ENCODE measurements around the gene POLR2J. TPM values are rescaled to one million over a fixed set of nuclear protein-coding genes. Genes with fewer than 3 reads are reported as not detected.
"Not testable (repeated sequence)": the region's sequence is repeated elsewhere in the genome, so short reads cannot be mapped to it uniquely, and the experiment has no call there.

POLR2J gene
- total RNA-seq, 1 donor from 2014 or later, result 55.3 TPM

DNA sequence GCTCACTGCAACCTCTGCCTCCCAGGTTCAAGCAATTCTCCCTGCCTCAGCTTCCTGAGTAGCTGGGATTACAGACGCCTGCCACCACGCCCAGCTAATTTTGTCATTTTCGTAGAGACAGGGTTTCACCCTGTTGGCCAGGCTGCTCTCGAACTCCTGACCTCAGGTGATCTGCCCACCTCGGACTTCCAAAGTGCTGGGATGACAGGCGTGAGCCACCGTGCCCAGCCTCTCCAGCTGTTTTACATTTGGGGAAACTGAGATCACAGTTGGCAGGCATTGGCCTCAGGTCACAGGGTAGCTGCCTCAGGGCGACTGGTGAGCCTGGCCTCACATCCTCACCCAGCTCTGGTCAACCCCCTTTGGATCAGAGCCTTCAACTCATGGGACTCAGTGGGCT is 31.9 kb upstream of the POLR2J start:
- DNase-seq (ENCODE audit: low spot score); H3K9me3 Mint-ChIP-seq; H3K4me3 Mint-ChIP-seq; H3K27ac Mint-ChIP-seq; H3K4me1 Mint-ChIP-seq (ENCODE audit: low read depth); intact Hi-C loops (cut with micrococcal nuclease); H3K27me3 Mint-ChIP-seq (ENCODE audit: insufficient read depth); H3K36me3 Mint-ChIP-seq (ENCODE audit: low read depth): not testable (repeated sequence)

DNA sequence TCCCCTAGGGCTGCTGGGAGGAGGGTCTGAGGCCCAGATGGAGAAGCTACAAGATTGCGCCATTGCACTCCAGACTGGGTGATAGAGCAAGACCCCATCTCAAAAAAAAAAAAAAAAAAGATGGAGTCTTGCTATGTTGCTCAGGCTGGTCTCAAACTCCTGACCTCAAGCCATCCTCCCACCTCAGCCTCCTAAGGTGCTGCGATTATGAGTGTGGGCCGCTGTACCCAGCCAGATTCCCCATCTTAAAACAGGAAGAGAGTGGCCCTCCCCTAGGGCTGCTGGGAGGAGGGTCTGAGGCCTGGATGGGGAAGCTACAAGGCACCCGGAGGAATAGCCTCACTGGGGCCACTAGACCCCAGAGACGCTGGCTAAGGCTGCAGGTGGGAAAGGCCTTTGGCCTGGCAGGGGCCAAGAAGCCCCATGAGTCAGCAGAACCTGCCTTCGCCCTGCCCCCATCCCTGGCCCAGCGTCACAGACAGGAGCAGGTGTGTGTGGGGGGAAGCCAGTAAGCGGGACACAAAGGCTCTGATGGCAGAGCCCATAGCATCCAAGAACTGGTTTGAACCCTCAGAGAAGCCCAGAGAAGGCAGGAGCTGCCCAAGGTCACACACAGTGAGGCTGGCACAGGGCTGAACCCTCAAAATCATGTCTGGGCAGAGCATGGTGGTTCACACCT is 28.8 kb upstream of the POLR2J start:
- H3K4me1 Mint-ChIP-seq (ENCODE audit: low read depth); DNase-seq (ENCODE audit: low spot score): not testable (repeated sequence)

DNA sequence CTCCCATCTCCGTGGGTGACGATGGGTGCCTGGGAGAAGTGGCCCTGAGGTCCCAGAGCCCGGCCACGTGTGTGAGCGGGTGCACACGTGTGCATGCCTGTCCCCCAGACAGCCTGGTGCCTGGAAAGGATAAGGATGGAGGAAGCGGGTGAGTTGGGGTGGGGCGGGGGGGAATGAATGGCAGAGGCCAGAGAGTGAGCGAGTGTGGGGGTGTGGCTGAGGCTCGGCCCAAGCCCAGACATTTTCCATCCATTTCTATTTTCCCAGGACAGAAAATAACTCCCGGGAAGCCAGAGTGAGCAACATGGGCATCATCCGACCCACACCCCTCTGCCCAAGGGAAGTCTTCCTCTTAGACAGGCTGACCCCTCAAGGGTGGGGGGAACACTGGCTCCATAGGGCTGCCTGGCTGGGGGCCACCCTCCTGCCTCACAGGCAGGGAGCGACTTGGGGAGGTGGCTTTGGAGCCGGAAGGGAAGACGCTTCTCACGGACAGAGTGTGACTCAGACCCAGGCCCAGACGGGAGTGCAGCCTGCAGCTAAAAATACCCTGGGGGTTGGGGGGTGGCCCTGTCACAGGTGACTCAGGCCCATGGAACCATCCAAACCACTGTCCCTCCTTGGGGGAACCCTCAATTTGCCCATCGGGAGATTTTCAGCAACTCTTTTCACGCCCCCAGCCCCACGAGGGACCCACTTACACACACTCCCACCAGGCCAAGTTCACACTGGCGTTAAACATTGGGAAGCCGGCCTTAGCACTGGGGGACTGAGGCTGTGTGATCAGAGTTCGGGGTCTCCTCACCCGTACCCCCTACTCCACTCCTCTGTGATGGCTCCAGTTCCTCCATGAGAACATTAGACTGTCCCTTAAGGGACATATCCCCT is 26.8 kb upstream of the POLR2J start:
- intact Hi-C loops (cut with micrococcal nuclease); H3K9me3 Mint-ChIP-seq; H3K4me3 Mint-ChIP-seq; H3K4me1 Mint-ChIP-seq (ENCODE audit: low read depth); H3K36me3 Mint-ChIP-seq (ENCODE audit: low read depth); H3K27ac Mint-ChIP-seq; H3K27me3 Mint-ChIP-seq (ENCODE audit: insufficient read depth); DNase-seq (ENCODE audit: low spot score): not testable (repeated sequence)

More for the DNA sequence above, 28.8 kb upstream of the POLR2J start:
- H3K4me3 Mint-ChIP-seq; H3K27ac Mint-ChIP-seq; H3K9me3 Mint-ChIP-seq; H3K27me3 Mint-ChIP-seq (ENCODE audit: insufficient read depth); intact Hi-C loops (cut with micrococcal nuclease); H3K36me3 Mint-ChIP-seq (ENCODE audit: low read depth): not testable (repeated sequence)

DNA sequence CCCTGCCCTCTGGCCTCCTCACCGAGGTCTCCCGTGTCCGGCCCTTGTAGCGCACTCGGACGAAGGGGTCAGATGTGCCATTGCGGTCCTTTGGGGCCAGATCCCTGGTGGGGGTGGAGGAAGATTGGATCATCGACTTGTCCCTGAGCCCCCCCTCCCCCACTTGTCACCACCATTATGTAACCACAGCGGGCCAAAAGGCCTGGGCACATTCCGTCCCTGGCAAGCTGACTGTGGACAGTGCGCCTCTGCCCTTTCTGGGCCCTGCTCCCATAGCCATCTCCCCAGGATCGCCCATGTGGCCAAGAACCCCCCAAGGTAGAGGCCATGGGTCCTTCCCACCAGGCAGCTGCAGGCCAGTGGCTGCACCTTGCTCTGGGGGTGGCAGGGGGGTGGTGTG is 24.4 kb upstream of the POLR2J start:
- H3K4me3 Mint-ChIP-seq; intact Hi-C loops (cut with micrococcal nuclease); H3K4me1 Mint-ChIP-seq (ENCODE audit: low read depth); DNase-seq (ENCODE audit: low spot score); H3K27me3 Mint-ChIP-seq (ENCODE audit: insufficient read depth); H3K27ac Mint-ChIP-seq; H3K36me3 Mint-ChIP-seq (ENCODE audit: low read depth); H3K9me3 Mint-ChIP-seq: not testable (repeated sequence)

DNA sequence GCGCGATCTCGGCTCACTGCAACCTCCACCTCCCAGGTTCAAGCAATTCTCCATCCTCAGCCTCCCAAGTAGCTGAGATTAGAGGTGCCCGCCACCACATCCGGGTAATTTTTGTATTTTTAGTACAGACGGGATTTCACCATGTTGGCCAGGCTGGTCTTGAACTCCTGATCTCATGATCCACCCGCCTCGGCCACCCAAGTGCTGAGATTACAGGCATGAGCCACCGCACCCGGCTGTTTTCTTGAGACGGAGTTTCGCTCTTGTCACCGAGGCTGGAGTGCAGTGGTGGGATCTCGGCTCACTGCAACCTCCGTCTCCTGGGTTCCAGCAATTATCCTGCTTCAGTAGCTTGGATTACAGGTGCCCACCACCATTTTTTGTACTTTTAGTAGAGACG is 19.6 kb upstream of the POLR2J start:
- DNase-seq (ENCODE audit: low spot score); H3K36me3 Mint-ChIP-seq (ENCODE audit: low read depth); H3K4me3 Mint-ChIP-seq; intact Hi-C loops (cut with micrococcal nuclease); H3K4me1 Mint-ChIP-seq (ENCODE audit: low read depth); H3K27me3 Mint-ChIP-seq (ENCODE audit: insufficient read depth); H3K9me3 Mint-ChIP-seq; H3K27ac Mint-ChIP-seq: not testable (repeated sequence)

DNA sequence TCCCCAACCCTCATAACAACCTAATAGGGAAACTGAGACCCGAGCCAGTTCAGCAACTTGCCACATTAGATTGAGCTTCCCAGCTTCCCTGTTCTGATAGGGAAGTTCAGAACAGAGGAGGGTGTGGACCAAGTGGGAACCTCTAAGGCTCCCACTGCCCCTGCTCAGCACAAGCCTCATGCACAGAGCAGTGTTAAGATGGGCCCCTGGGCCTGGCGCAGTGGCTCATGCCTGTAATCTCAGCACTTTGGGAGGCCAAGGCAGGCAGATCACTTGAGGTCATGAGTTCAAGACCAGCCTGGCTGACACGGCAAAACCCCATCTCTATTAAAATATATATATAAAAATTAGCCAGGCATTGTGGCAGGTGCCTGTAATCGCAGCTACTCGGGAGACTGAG is 18.6 kb upstream of the POLR2J start:
- DNase-seq (ENCODE audit: low spot score); H3K27ac Mint-ChIP-seq; H3K27me3 Mint-ChIP-seq (ENCODE audit: insufficient read depth); H3K4me3 Mint-ChIP-seq; H3K9me3 Mint-ChIP-seq; H3K4me1 Mint-ChIP-seq (ENCODE audit: low read depth); intact Hi-C loops (cut with micrococcal nuclease); H3K36me3 Mint-ChIP-seq (ENCODE audit: low read depth): not testable (repeated sequence)

DNA sequence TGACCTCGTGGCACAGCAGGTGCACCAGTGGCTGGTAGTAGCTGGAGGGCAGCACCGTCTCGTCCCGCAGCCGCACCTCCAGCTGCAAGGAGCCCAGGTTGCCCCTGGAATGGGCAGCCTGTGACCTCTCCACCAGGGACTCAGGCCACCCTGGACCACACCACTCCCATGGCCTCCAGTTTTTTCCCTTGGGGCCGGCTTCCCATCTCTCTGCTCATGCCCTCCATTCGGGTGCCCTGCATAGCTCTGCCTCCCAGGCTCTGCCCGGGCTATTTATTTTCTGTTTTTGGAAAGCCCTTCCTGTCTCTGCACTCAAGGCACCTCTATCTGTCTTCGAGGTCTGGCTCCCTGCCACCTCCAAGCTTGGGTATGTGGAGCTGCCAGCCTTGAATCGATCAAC is 18.1 kb upstream of the POLR2J start:
- H3K36me3 Mint-ChIP-seq (ENCODE audit: low read depth); H3K9me3 Mint-ChIP-seq; intact Hi-C loops (cut with micrococcal nuclease); H3K4me1 Mint-ChIP-seq (ENCODE audit: low read depth); H3K27ac Mint-ChIP-seq; H3K27me3 Mint-ChIP-seq (ENCODE audit: insufficient read depth); H3K4me3 Mint-ChIP-seq; DNase-seq (ENCODE audit: low spot score): not testable (repeated sequence)

DNA sequence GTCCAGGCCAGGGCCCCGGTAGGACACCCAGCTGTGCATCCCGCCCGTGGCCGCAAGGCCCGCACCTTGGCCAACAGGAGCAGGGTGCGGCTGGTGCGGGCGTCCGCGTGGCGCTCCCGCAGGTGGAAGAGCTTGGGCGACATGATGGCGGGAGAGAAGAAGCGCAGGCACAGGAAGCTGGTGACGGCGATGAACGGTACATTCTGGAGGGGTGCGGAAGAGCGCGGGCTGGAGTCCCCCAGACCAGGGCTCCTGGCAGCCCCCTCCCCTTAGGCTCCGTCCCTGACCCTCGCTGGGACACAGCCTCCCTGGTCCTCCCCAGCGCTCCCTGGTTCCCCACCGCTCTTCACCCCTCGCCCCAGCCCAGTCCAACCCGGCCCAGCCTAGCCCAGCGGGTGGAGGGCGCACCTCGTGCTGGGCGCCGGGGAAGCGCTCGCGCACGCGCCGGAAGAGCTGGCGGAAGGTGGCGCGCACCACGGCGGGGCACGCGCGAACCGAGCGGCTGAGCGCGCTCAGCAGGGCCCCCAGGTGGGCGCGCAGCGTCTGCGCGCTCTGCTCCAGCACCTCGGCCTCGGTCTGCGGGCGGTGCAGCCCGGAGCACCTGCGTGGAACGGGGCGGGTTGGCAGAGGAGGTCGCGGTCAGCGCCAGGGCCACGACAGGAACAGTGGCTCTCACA is 15.9 kb upstream of the POLR2J start:
- DNase-seq (ENCODE audit: low spot score); H3K27me3 Mint-ChIP-seq (ENCODE audit: insufficient read depth); H3K4me3 Mint-ChIP-seq; H3K27ac Mint-ChIP-seq; intact Hi-C loops (cut with micrococcal nuclease); H3K4me1 Mint-ChIP-seq (ENCODE audit: low read depth); H3K36me3 Mint-ChIP-seq (ENCODE audit: low read depth); H3K9me3 Mint-ChIP-seq: not testable (repeated sequence)

DNA sequence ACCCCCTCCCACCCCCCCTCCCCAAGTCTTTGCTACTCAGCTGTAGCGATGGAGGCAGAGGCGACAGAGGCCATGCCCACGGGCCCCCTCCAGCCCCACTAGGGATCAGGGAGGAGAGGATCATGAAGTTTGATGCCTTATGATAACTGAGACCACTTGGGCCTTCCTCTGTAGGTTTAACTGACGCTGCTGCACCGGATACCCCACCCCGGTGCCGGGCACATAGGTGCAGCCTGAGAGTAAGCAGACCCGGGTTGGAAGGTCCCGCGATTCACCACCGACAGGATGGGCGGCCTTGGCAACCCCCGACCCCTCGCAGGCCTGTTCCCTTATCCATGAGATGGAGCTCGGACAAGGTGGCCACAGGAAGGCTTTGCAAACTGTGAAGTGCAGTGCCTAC is 15.3 kb upstream of the POLR2J start:
- H3K9me3 Mint-ChIP-seq; DNase-seq (ENCODE audit: low spot score); H3K27me3 Mint-ChIP-seq (ENCODE audit: insufficient read depth); intact Hi-C loops (cut with micrococcal nuclease); H3K4me1 Mint-ChIP-seq (ENCODE audit: low read depth); H3K27ac Mint-ChIP-seq; H3K4me3 Mint-ChIP-seq; H3K36me3 Mint-ChIP-seq (ENCODE audit: low read depth): not testable (repeated sequence)

DNA sequence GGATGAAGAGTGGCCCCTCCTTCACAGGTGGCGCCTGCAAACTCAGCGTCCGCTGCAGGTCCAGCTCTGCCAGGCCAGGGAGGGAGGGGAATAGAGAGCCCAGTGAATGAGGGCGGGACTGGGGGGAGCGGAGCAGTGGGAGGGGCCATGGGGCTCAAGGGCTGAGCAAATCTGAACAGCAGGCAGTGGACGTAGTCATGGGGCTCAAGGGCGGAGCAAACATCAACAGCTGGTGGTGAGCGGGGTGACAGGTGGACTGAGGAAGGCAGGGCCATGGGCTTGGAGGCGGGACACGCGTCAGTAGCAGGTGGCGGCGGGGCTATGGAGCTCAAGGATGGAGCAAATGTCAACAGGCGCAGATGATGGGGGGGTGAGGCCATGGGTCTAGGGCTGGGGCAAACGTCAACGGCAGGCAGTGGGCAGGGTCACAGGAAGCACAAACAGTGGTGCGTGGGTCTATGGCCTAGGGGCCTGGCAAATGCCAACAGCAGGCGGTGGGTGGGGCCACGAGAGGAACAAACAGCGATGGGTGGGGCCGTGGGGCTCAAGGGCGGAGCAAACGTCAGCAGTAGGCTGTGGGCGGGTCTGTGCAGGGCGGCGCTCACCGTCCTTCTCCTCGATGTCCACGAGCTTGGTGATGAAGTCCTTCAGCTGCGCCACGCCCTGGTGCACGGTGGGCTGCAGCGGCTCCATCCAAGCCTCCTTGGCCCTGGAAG is 14.7 kb upstream of the POLR2J start:
- H3K27ac Mint-ChIP-seq; H3K9me3 Mint-ChIP-seq; H3K36me3 Mint-ChIP-seq (ENCODE audit: low read depth); DNase-seq (ENCODE audit: low spot score); H3K4me1 Mint-ChIP-seq (ENCODE audit: low read depth); H3K4me3 Mint-ChIP-seq; H3K27me3 Mint-ChIP-seq (ENCODE audit: insufficient read depth); intact Hi-C loops (cut with micrococcal nuclease): not testable (repeated sequence)

DNA sequence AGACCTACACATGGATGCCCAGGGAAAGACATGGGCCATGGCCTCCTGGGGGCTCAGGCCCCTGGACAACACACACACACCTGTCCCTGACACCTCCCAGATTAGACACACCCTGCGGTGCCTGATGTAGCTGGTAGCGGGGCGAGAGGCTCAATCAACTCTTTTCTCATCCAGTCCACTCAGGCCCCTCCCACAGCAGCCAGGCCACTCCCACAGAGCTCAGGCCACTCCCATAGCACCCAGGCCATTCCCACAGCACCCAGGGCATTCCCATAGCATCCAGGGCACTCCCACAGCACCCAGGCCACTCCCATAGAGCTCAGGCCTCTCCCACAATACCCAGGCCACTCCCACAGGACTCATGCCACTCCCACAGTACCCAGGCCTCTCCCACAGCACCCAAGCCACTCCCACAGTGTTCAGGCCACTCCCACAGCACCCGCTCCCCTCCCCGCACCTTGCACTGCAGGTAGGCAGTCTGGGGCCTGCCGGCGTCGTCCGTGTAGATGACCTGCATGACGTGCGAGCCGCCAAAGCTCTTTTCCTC is 11.9 kb upstream of the POLR2J start:
- intact Hi-C loops (cut with micrococcal nuclease); H3K4me1 Mint-ChIP-seq (ENCODE audit: low read depth); H3K27me3 Mint-ChIP-seq (ENCODE audit: insufficient read depth); H3K9me3 Mint-ChIP-seq; H3K36me3 Mint-ChIP-seq (ENCODE audit: low read depth); H3K4me3 Mint-ChIP-seq; H3K27ac Mint-ChIP-seq: not testable (repeated sequence)
- DNase-seq (ENCODE audit: low spot score), result peak; percentile 57

DNA sequence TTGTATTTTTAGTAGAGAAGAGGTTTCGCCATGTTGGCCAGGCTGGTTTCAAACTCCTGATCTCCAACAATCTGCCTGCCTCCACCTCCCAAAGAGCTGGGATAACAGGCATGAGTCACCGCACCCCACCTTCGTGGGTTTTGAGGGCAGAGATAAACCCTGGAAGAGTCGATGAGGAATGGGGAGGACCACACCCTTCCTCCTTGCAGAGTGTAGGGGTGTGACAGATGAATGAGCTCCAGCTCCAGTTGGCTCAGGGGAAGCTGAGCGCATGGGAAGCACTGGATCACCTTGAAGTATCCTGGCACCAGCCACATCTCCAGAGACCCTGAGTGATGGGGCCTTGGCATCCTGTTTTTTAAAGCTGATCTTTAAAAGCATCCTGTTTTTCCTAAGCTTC is 5.6 kb upstream of the POLR2J start:
- DNase-seq (ENCODE audit: low spot score); H3K27me3 Mint-ChIP-seq (ENCODE audit: insufficient read depth); H3K4me1 Mint-ChIP-seq (ENCODE audit: low read depth); H3K27ac Mint-ChIP-seq; H3K9me3 Mint-ChIP-seq; H3K4me3 Mint-ChIP-seq; H3K36me3 Mint-ChIP-seq (ENCODE audit: low read depth); intact Hi-C loops (cut with micrococcal nuclease): not testable (repeated sequence)

Measured in activated T-helper 1 cell treated with anti-CD3 and anti-CD28 coated beads, Interleukin-12 subunit alpha, Interleukin-12 subunit beta, Interleukin-2, Interleukin-4 antibody, amounts not matched to agents 30 ng/mL and 10 ng/mL and 1 ng/mL, durations not matched to agents 14 hours and 24 hours and 36 hours (primary cell).